NCI-H345 treated with DMSO at 0.1 percent for 48 hours (cell line): ENCODE measurements around the gene PTPMT1.

Source experiments
- DNase-seq: peaks from one replicate; lab custom pipeline; 2025; ENCODE audit not compliant: unreplicated experiment; lab: John Stamatoyannopoulos, UW

Gene PTPMT1

GRCh38 chr11:47578524-47579494, 13.4 kb downstream of the PTPMT1 start, which contains the start of the genes KBTBD4 and NDUFS3:
Gene KBTBD4 (minus strand): TSS chr11:47578970. CDS start chr11:47578951, 19 bp downstream.
Gene NDUFS3 (plus strand): TSS chr11:47579074. CDS start chr11:47579092, 18 bp downstream.
- DNase-seq = peak; percentile 68

- no peak for DNase-seq
Observed at GRCh38 chr11:47583844-47584243, 18.4 kb downstream of the PTPMT1 start.

DNA sequence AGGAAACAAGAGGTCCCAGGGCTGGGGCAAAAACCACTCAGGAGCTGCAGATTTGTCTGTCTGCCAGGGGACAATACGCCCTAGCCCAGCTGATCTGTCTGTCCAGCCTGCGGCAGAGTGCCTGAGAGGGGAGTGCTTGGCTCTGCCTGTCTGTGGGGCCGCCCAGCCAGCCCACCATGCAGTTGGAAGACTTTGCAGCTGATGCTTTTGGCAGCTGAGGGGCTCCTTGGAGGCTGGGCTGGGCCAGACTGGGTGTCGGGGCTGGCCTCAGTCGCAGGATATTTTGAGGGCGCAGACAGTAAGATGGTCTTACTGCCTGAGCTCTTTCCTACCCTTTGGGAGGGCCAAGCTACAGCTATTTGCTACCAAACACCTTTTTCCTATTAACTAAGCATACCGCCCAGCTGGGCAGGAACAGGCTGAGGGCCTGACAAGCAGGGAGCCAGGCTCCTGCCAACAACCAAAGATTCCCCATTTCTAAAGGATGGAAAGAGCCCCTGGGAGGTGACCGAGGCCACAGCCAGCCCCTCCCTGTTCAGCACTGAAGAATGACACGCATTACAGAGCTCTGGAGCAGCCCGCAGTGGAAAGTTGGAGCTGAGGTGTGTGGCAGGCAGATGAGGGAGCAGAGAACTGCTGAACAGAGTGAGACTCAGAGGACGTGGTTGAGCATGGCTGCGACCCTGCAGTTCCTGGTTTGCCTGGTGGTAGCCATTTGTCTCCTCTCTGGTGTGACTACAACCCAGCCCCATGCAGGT, 20.9 kb downstream of the PTPMT1 start, which contains the start of gene FAM180B:
Gene FAM180B, plus strand, starts transcription at position 581 of the 758 bp plus-strand sequence. Its CDS starts 91 bp downstream, at position 672.
- no peak for DNase-seq

DNA sequence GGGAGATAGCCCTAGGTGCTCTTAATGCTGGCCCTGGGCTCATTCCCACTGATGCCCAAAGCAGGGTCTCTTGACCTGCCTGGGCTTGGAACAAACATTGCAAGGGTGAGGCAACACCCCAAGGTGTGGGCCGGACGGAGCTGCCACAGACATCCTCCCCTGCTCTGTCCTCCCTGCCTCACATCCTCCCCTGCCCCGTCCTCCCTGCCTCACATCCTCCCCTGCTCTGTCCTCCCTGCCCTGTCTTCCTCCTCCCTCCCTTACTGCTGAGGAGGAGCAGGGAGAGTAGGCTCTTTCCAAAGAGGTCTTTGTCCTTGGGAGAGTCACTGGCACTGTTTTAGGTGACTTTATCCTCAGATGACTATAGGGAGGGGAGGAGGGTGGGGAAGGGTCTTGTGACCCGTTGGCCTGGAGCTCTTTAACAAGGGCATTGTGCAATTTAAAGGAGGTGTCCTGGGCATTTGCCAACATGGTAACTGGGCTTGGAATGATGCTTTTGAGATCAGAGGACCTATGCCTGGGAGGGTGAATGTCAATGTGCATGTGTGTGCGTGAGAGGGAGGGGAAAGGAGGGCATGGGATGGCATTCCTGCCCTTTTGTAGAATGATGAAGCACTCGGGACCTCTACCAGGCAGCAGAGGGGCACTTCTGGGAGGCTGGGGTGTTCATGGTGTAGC, 21.8 kb downstream of the PTPMT1 start:
- DNase-seq = no peak

- no peak for DNase-seq
Observed at GRCh38 chr11:47587723-47588326, 22.4 kb downstream of the PTPMT1 start.

GRCh38 chr11:47589118-47589517, 23.7 kb downstream of the PTPMT1 start:
- no peak for DNase-seq

DNA sequence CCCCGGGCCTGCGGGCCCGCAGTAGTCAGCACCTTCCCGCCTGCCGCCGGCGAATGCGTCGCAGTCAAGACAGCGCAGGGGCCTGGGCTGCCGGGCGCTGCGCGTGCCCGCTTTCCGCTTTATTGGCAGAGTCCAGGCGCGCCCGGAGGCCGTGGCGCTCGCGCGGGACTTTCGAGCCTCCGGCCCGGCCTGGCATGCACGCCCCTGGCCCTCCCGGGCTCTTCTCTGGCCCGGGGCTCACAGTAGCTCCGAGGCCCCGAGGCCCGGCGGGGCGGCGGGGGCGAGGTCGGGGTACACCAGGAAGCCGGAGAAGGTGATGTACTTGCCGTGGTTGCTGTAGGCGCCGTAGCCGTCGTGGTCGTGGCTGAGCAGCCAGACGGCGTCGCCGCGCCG, 24.2 kb downstream of the PTPMT1 start:
- no peak for DNase-seq

DNA sequence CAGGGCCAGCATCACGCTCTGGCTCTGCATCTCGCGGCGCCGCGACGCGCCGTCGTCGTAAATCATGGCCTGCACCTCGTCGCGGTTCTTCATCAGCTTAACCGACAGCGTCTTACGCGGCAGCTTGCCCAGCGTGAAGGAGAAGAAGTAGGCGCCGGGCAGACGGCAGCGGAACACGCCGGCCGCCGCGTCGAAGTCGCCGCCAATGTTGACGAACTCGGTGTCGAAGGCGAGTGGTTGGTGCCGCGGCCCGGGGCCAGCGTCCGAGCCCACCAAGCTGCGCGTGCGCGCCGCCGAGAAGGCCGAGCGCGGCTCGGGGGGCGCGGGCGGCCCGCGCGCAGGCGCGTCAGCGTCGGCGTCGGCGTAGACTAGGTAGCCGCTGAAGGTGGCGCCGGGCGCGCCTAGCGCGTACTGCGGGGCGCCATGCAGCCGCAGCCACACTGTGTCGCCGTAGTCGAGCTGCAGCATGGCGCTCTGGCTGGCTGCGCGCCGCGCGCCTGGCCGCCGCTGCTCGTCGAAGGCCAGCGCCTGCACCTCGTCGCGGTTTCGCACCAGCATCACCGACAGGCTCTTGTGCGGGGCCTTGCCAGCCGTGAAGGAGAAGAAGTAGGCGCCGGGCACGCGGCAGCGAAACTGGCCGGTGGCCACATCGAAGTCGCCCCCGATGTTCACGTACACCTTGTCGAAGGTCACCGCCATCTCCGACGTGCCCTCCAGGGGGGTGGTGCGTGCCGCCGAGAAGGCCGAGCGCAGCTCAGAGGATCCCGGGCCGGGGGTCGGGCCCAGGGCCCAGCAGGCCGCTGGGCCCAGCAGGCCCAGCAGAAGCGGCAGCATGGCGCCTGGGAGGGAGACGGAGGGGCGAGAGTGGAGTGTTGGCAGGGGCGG, 24.8 kb downstream of the PTPMT1 start:
- no peak for DNase-seq

DNA sequence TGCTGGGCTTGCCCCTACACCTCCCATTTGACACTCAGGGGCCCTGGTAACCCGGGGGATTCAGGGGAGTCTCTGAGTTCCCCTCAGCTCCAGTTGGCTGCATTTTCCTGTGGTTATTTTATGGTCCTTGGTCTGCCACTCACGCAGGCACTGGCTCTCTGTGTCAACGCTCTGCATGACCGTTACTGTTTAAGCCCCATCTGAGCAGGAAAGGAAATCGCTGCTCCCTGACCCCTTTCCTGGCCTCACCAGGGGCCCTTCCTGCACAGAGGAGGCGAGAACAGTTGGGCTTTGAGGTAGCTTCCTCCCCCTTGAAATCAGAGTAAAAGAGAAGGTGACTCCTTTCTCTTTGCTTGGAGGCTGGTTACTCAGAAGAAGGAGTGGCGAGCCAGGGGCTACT, 26.4 kb downstream of the PTPMT1 start:
- DNase-seq = no peak

DNA sequence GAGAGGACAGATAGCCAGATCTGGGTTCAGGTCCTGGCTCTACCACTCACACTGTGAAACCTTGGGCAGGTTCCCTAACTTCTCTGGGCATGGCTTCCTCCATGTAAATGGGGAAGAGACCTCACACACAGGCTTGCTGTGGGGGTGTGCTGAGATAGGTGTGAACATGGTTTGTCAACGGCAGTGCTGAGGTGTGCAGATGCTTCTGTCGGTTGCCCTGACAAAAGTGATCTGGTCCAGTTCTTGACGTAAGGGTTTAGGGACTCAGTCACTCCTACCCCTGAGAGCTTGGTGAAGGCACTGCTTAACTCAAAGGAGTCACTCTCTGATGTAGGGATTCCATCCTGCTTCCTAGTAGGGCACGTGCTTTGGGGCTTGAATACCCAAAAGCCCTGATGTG, 26.9 kb downstream of the PTPMT1 start:
- DNase-seq = no peak

- DNase-seq = no peak
Observed at GRCh38 chr11:47592970-47593369, 27.6 kb downstream of the PTPMT1 start.

- no peak for DNase-seq
Observed at GRCh38 chr11:47593492-47593933, 28.1 kb downstream of the PTPMT1 start.

- no peak for DNase-seq
Observed at GRCh38 chr11:47593934-47594855, 28.8 kb downstream of the PTPMT1 start, which contains the start of gene C1QTNF4. Gene C1QTNF4 (minus strand): TSS chr11:47594411. CDS start chr11:47590810, 3,601 bp downstream.

DNA sequence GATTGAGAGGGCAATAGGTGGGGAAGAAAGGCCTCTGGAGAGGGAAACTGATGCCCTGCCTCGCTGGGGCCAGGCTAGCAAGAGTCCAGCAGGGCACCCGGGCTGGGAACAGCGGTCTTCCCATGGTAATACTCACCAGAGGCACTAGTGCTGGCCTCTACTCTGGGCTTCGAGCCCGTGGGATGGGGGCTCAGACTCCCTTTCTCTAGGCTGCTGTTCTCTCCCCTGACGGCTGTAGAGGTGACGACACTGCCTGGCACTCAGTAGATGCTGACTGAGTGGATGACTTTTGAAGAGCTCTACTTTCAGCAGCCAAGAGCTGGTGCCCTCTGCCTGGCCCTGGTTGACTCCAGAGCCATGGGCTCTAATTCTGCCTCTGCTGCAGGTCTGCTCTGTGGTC, 29.6 kb downstream of the PTPMT1 start:
- DNase-seq = no peak

- no peak for DNase-seq
Observed at GRCh38 chr11:47595967-47596366, 30.6 kb downstream of the PTPMT1 start.

DNA sequence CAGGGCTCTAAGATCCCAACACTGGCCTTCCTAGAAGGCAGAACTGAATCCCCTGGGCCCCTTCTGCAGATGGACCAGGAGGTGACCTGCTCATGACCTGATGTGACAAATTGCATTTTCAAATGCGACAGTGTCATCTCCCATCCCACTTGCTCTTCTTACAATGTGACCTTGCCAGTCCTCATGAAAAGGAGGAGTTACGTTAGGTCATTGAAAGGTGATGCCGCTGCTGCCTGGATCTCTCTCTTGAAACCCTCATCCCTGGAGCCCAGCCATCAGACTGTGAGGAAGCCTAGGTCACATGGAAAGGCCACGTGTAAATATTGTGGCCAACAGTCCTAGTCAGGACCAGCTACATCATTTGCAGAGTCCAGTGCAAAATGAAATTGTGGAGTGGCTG, 34.5 kb downstream of the PTPMT1 start:
- DNase-seq = no peak

DNA sequence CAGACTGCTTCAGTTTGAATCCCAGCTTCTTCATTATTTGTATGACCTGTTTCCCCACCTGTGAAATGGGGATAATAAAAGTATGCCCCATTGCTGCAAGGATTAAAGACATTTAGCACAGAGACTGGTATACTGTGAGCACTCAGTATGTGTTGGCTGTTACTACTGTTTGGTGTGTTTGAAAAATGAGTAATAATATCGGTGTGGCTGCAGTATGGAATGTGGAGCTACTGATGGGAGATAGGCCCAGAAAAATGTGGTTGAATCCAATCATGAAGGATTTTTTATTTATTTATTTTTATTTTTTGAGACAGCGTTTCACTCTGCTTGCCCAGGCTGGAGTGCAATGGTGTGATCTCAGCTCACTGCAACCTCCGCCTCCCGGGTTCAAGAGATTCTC, 37.9 kb downstream of the PTPMT1 start:
- DNase-seq = no peak

GRCh38 chr11:47605921-47606320, 40.5 kb downstream of the PTPMT1 start:
- no peak for DNase-seq
